ENCODE data around the gene IFT122.
"Not testable (repeated sequence)": the region's sequence is repeated elsewhere in the genome, so short reads cannot be mapped to it uniquely, and the experiment has no call there.

Gene IFT122

GRCh38 chr3:129493206-129493605, 53.2 kb downstream of the IFT122 start:
- no peaks in the 10 kb centered on the region for H3F3A ChIP-seq (ENCODE audit: insufficient read depth, low read length)
- H3K4me3 ChIP-seq (ENCODE audit: low read depth, low read length, poor library complexity, severe bottlenecking) = no peak overlapping the region
- no peaks in the 10 kb centered on the region for H3K4me1 ChIP-seq (ENCODE audit: insufficient read depth, low read length, severe bottlenecking)
- no peaks in the 10 kb centered on the region for H3K27me3 ChIP-seq (ENCODE audit: insufficient read depth, low read length)
- no peaks in the 10 kb centered on the region for H3K79me2 ChIP-seq (ENCODE audit: insufficient read depth, low read length)
- TF ChIP-seq EZH2 (IDR thresholded peaks at IDR 0.05; ENCODE audit: borderline replicate concordance, low read length) = no peak
- TF ChIP-seq, protein P1, sequence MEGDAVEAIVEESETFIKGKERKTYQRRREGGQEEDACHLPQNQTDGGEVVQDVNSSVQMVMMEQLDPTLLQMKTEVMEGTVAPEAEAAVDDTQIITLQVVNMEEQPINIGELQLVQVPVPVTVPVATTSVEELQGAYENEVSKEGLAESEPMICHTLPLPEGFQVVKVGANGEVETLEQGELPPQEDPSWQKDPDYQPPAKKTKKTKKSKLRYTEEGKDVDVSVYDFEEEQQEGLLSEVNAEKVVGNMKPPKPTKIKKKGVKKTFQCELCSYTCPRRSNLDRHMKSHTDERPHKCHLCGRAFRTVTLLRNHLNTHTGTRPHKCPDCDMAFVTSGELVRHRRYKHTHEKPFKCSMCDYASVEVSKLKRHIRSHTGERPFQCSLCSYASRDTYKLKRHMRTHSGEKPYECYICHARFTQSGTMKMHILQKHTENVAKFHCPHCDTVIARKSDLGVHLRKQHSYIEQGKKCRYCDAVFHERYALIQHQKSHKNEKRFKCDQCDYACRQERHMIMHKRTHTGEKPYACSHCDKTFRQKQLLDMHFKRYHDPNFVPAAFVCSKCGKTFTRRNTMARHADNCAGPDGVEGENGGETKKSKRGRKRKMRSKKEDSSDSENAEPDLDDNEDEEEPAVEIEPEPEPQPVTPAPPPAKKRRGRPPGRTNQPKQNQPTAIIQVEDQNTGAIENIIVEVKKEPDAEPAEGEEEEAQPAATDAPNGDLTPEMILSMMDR (IDR thresholded peaks at IDR 0.05; ENCODE audit: low read length) = no peak
- H3K9ac ChIP-seq (ENCODE audit: low read length) = no peak overlapping the region
- H2AFZ ChIP-seq (ENCODE audit: low read length) = no peak overlapping the region
- H3K27ac ChIP-seq (ENCODE audit: low read depth, low read length, poor library complexity, severe bottlenecking) = no peak overlapping the region
- H3K9me3 ChIP-seq (ENCODE audit: low read length) = no peaks in the 10 kb centered on the region
- no peak overlapping the region for H3K4me2 ChIP-seq (ENCODE audit: low read length)
- no peaks in the 10 kb centered on the region for H3K36me3 ChIP-seq (ENCODE audit: insufficient read depth, low read length)
- H3K9me2 ChIP-seq (ENCODE audit: low read depth, low read length) = no peaks in the 10 kb centered on the region
- no peaks in the 10 kb centered on the region for H4K20me1 ChIP-seq (ENCODE audit: insufficient read depth, low read length)

DNA sequence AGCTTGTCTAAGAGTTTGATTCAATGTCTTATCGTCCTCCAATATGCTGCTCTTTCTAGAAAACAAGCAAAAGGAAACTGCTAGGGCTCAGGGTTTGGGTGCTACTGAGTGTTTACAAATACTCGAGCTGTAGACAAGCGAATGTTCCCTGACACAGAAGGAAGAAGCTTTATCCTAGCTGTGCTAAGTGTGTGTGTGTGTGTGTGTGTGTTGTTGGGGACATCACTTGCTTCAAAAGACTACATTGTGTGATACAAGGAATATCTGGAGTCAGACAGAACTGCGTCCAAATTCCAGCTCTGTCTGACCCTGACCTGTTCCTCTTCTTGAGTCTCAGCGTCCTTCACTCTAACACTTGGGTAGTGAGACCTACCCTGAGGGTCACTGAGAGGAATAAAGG, 54.5 kb downstream of the IFT122 start:
- not testable (repeated sequence) for H2AFZ ChIP-seq (ENCODE audit: low read length); H3K36me3 ChIP-seq (ENCODE audit: insufficient read depth, low read length); H3K9me3 ChIP-seq (ENCODE audit: low read length); H3K9ac ChIP-seq (ENCODE audit: low read length); H3K27me3 ChIP-seq (ENCODE audit: insufficient read depth, low read length); H3K27ac ChIP-seq (ENCODE audit: low read depth, low read length, poor library complexity, severe bottlenecking); H3K79me2 ChIP-seq (ENCODE audit: insufficient read depth, low read length); H3K4me2 ChIP-seq (ENCODE audit: low read length); H3K4me3 ChIP-seq (ENCODE audit: low read depth, low read length, poor library complexity, severe bottlenecking); H3K4me1 ChIP-seq (ENCODE audit: insufficient read depth, low read length, severe bottlenecking); H3K9me2 ChIP-seq (ENCODE audit: low read depth, low read length); H4K20me1 ChIP-seq (ENCODE audit: insufficient read depth, low read length); H3F3A ChIP-seq (ENCODE audit: insufficient read depth, low read length)

GRCh38 chr3:129495006-129495639, 55.1 kb downstream of the IFT122 start:
- not testable (repeated sequence) for H3K79me2 ChIP-seq (ENCODE audit: insufficient read depth, low read length); H2AFZ ChIP-seq (ENCODE audit: low read length); H3K27me3 ChIP-seq (ENCODE audit: insufficient read depth, low read length); H3K4me2 ChIP-seq (ENCODE audit: low read length); H4K20me1 ChIP-seq (ENCODE audit: insufficient read depth, low read length); H3K4me3 ChIP-seq (ENCODE audit: low read depth, low read length, poor library complexity, severe bottlenecking); H3F3A ChIP-seq (ENCODE audit: insufficient read depth, low read length); H3K4me1 ChIP-seq (ENCODE audit: insufficient read depth, low read length, severe bottlenecking); H3K27ac ChIP-seq (ENCODE audit: low read depth, low read length, poor library complexity, severe bottlenecking); H3K9me3 ChIP-seq (ENCODE audit: low read length); H3K9ac ChIP-seq (ENCODE audit: low read length); H3K36me3 ChIP-seq (ENCODE audit: insufficient read depth, low read length); H3K9me2 ChIP-seq (ENCODE audit: low read depth, low read length)

- not testable (repeated sequence) for H2AFZ ChIP-seq (ENCODE audit: low read length); H3K4me3 ChIP-seq (ENCODE audit: low read depth, low read length, poor library complexity, severe bottlenecking); H3K4me2 ChIP-seq (ENCODE audit: low read length); H3K9me2 ChIP-seq (ENCODE audit: low read depth, low read length); H3K4me1 ChIP-seq (ENCODE audit: insufficient read depth, low read length, severe bottlenecking); H3K27me3 ChIP-seq (ENCODE audit: insufficient read depth, low read length); H3K79me2 ChIP-seq (ENCODE audit: insufficient read depth, low read length); H3K9me3 ChIP-seq (ENCODE audit: low read length); H3K9ac ChIP-seq (ENCODE audit: low read length); H3F3A ChIP-seq (ENCODE audit: insufficient read depth, low read length); H4K20me1 ChIP-seq (ENCODE audit: insufficient read depth, low read length); H3K27ac ChIP-seq (ENCODE audit: low read depth, low read length, poor library complexity, severe bottlenecking); H3K36me3 ChIP-seq (ENCODE audit: insufficient read depth, low read length)
Observed at GRCh38 chr3:129497876-129498275, 57.9 kb downstream of the IFT122 start.

DNA sequence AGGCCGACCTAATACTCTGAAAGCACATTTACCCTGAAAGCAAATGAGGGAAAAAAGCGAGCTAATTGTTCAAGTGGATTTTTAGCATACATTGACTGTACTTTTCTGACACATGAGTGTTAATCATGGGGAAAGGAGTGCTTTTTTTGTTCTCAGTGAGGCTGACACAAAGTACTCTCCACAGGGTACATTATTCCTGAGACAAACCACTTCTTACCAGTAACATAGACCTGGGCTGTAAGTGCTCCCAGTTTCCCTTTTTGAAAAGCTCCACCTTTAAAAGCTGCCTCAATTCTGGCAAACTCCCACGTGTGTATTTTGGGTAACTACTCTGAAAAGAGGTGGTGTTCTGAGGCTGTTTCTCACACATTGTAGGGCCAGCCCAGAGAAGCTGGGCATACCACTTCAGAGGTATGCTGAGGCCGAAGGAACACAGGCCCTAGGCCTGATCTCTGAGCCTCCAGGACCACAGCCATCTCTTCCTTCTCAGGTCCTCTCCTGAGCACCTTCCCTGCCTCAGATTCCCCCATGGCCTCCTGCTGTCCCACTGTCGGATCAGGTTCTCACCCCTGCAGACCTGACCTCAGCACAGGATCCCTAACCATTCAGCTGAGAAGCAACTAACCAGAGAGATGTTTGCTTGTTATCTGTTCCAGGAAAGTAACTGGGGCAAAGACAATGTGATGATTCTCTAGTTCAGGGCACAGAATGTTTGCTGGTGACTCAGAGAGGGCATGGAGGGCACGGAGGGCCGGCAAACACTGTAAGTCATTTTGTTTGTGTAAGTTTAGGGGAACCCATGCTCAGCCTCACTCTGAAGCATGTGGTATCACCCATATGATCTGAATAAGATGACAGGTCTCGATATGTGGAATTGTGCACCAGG, 58.8 kb downstream of the IFT122 start:
- H3K79me2 ChIP-seq (ENCODE audit: insufficient read depth, low read length); H2AFZ ChIP-seq (ENCODE audit: low read length); H3K36me3 ChIP-seq (ENCODE audit: insufficient read depth, low read length); H3K27ac ChIP-seq (ENCODE audit: low read depth, low read length, poor library complexity, severe bottlenecking); H3K4me1 ChIP-seq (ENCODE audit: insufficient read depth, low read length, severe bottlenecking); H4K20me1 ChIP-seq (ENCODE audit: insufficient read depth, low read length); H3K9ac ChIP-seq (ENCODE audit: low read length); H3F3A ChIP-seq (ENCODE audit: insufficient read depth, low read length); H3K27me3 ChIP-seq (ENCODE audit: insufficient read depth, low read length); H3K4me2 ChIP-seq (ENCODE audit: low read length); H3K4me3 ChIP-seq (ENCODE audit: low read depth, low read length, poor library complexity, severe bottlenecking); H3K9me2 ChIP-seq (ENCODE audit: low read depth, low read length); H3K9me3 ChIP-seq (ENCODE audit: low read length): not testable (repeated sequence)

GRCh38 chr3:129499604-129500333, 59.7 kb downstream of the IFT122 start:
- H2AFZ ChIP-seq (ENCODE audit: low read length); H3F3A ChIP-seq (ENCODE audit: insufficient read depth, low read length); H3K4me2 ChIP-seq (ENCODE audit: low read length); H3K36me3 ChIP-seq (ENCODE audit: insufficient read depth, low read length); H3K9me3 ChIP-seq (ENCODE audit: low read length); H3K4me1 ChIP-seq (ENCODE audit: insufficient read depth, low read length, severe bottlenecking); H3K9ac ChIP-seq (ENCODE audit: low read length); H3K79me2 ChIP-seq (ENCODE audit: insufficient read depth, low read length); H3K9me2 ChIP-seq (ENCODE audit: low read depth, low read length); H3K27me3 ChIP-seq (ENCODE audit: insufficient read depth, low read length); H4K20me1 ChIP-seq (ENCODE audit: insufficient read depth, low read length); H3K27ac ChIP-seq (ENCODE audit: low read depth, low read length, poor library complexity, severe bottlenecking); H3K4me3 ChIP-seq (ENCODE audit: low read depth, low read length, poor library complexity, severe bottlenecking): not testable (repeated sequence)
